ENCODE measurements around the gene ASB6.

Gene ASB6

DNA sequence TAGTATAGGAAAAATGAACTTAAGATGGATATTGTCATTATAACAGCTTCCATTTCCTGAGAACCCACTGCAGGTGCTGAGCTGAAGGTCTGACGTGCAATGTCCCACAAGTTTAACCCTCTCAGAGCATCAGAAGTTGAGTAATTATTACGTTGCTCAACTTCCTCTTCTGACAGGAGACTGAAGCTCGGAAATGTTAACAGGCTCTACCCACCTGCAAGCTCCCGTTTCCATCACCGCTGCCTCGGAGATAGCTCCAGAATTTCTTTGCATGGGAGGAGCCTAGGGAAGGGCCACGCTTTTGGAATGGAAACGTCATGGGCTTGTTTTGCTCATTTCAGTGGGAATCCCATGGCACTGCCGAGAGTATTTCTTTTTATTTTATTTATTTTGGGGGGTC is 17.0 kb downstream of the ASB6 start:
- peak; percentile 32 for DNase-seq

- peak; percentile 74 for DNase-seq
Observed at GRCh38 chr9:129624168-129624759, 17.7 kb downstream of the ASB6 start.

DNA sequence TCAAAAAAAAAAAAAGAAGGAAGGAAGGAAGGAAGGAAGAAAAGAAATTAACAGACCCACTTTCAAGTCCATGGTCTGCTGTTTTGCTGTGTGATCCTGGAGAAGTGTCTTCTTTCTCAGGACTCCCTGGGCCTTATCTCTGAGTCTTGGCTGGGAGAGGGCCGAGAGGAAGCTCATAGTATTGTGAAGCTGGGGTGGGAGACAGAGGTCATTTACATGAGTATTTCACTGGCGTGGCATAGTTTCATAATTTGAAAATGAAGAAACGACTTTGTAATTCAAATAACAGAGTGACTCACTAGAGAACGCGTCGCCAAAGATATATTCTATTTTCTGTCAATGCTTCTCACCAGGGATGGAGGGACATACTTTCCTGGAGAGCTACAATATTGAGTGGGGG is 18.6 kb downstream of the ASB6 start:
- no peak for DNase-seq

GRCh38 chr9:129620669-129621295 is 21.2 kb downstream of the ASB6 start, which contains the start of gene C9orf50:
C9orf50 (minus strand) TSS chr9:129621101; CDS start chr9:129620574, 527 bp downstream.
- DNase-seq: no peak

DNA sequence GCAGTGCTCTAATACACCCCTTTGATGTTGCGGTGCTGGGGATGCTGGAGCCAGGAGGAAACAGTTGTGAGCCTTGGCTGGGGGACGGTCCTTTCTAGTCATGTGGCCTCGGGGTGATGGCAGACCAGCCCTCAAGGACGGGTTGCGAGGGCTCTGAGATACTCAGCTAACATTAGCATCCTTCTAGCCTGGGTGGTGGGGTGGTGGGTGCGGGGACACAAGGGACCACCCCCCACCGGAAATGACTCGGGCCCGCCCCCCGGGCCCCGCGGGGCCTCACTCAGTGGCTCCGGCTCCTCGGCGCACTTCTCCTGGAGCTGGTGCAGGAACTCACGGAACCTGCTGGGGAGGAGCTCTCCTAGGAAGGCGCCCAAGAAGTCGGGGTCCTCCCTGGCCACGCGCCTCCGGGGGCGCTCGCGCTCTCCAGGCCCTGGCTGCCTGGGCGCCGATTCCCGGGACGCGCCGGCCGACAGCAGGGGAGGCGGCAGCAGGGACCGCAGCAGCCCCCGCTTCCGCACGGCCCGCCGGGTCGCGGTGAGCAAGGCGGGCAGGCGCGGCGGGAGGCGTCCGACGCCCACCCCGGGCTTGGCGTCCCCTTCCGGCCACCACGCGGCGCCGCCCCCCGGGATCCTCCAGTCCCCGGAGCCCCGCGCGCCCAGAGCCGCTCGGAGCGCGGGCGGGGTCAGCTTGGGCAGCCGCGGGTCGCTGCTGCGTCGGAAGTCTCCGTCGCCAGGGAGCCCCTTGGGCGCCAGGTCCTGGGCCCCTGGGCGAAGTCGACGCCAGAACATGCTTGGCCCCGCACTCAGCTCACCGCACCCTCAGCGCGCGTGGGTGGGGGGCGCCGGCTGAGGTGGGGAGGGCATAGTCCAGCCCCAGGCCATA is 21.9 kb downstream of the ASB6 start:
- peak; percentile 44 for DNase-seq

- DNase-seq: no peak
Observed at GRCh38 chr9:129617167-129617566, 24.8 kb downstream of the ASB6 start.

DNA sequence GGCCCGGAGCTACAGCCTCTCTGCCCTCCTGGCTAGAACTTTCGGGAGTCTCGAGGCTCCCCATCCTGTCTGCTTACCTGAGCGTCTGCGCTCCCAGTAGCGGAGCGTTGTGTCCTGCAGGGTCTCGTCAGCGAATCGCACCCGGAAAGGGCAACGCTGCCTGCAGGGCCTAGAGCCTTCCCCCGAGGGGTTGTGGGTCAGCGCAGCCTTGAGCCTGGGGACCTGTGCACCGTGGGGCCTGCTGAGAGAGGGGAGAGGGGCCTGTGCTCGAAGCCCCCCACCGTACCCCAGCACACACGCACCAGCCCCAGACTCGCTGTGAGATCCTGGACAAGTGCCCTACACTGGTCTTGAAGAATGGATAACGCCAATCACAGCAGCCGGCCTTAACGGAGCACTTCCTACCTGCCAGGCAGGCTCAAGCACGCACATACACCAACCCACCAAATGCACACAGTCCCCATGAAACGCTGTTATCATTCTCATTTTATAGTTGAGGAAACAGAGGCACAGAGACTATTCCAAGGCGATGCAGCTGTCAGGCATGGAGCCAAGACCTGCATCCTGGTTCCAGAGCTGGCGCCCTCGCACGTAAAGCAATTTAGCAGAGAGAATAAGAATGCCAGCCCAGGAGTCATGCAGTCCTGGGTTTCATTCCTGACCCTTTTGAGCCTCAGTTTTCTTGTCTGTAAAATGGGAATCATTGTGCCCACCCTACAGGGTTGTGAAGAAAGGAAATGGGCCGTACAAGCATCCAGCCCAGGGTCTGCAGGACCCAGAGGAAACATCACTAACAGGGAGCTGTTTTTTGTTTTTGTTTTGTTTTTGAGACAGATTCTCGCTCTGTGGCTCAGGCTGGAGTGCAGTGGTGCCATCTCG is 26.3 kb downstream of the ASB6 start:
- no peak for DNase-seq

DNA sequence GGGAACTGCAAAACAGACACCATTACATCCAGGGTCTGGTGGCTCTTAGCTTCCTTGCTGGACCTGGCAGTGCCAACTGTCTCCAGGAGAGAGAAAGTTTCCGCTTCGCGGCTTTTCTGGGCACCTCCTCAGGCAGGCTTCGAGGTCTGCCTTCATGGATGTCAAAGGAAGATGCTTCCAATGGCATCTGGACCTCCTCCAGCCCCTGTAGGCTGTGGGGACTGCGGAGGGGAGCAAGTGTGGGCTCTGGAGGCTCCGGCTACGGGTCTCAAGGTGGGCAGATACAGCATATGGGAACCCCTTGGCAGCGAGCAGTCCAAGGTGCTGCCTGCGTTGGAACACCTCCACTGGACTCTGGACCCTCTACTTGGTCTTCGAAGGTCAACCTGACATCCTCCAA is 27.0 kb downstream of the ASB6 start:
- no peak for DNase-seq

- DNase-seq: no peak
Observed at GRCh38 chr9:129613520-129614175, 28.3 kb downstream of the ASB6 start.

DNA sequence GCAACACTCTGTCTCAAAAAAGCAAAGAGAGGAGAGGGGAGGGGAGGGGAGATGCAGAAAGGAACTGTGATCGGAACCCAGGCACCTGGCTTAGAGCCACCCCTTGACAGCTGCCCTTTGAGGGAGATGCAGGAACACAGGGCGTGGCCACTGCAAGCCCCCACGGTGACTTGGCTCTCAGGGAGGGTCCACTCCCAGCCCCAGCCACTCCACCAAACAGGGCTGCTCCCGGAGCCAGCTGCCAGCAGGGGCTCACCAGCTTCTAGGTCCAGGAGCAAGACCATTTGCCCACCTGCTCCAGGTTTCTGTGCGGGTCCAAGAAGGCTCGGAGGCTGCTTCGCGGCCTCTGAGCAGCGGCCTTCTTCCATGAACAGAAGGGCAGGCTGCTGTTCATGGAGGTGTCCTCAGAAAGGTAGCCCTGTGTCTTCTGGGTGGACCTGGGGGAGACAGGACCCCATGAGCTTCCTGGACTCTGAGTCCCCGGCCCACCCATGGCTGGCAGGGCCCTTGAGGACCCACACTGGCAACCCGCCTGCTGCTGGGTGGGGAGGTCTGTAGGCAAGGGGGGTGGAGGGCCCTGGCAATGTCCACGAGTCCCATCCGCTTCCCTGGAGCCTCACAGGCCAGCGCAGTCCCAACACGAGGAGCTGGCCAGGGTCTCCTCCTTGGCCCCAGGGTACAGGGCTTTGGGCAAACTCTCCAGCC is 29.0 kb downstream of the ASB6 start:
- DNase-seq: no peak

GRCh38 chr9:129612123-129612522 is 29.8 kb downstream of the ASB6 start:
- no peak for DNase-seq

- DNase-seq: no peak
Observed at GRCh38 chr9:129611307-129611800, 30.6 kb downstream of the ASB6 start.

DNA sequence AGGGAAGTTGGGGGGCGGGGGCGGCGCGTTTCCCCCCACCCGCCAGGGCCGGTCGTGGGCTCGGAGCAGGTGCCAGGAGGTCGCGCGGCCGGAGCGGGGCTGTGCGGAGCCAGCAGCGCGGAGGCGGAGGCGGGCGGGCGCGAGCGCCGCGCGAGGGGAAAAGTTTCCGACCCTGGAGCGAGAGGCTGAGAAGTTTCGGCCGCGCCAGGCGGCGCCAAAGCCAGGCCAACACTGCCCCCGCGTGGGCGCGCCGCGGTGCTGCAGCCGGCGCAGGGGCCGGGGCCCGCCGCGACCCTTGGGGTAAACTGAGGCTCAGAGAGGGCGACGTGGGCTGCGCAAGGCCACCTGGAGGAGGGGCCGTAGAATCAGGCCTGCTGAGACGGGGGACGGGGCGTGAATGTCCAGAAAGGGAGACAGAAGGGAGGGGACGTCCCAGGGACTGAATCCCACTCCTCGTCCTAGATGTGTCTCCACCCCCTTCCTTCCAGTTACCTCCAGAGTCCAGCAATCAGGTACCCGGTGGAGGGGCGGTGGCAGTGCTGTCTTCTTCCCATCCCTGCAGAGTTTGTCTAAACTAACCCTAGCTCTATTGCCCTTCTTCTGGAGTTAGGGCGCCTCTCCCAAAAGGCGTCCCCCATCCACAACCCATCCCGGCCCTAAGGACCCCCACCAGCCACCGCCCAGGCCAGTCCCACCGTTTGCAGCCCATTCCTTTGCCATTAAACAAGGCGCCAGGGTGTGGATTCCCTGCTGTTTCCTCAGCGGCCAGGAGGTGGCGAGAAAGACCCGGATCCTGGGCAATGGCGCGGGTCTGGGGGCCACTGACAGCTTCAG is 31.3 kb downstream of the ASB6 start:
- DNase-seq: peak; percentile 81

DNA sequence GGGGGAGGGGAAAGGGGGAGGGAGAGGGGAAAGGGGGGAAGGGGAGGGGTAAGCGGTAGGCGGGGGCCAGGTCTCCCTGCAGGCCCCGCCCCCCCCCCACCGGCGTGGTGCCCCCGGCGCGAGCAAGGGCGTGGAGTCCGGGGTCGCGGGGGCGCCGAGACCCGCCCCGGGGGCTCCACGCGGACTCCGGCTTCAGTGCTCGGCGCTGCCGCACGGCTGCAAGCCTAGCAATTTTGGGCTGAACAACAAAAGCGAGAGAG is 31.8 kb downstream of the ASB6 start:
- DNase-seq: no peak

- peak; percentile 70 for DNase-seq
Observed at GRCh38 chr9:129609486-129610212, 32.3 kb downstream of the ASB6 start.

DNA sequence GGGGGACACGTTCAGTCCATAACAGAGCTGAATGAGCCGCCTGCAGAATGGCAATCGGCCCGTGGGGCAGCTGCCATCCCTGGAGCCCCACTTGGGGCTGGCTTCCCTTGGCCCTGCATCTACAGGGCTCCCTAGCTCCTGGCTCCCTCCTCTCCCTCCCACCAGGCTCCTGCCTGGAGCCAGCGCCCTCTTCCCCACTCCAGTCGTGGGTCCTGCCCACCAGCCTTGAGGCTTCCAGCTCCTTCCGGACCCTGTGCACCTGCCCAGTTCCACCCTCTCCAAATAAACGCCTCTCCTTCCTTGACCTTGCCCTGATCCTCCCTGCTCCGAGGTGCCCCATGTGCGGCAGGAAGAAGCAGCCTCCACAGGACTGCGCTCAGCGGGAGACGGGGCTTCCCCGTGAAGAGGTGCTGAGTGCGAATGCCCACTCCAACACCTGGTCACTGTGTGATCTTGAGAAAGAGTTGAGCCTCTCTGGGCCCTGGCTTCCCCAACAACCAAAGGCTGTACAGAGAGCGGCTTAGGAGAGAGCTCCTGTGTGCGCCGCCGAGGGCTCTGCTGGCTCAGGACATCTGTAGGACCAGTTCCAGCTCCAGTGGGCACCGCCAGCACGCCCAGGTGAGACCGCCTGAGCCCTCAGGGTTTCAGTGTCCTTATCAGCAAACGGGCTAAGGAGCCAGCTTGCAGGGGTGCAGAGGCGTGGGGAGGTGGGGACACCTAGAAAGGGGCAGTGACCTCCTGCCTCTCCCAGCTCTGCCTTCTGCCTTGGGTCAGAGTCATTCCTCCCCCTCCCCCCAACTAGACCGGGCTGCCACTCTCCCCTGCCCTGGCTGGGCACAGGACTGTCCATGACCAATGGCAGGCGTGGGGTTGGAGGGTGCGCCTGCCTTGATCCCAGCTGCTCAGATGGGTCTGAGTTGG is 33.1 kb downstream of the ASB6 start:
- no peak for DNase-seq

- no peak for DNase-seq
Observed at GRCh38 chr9:129607027-129607387, 34.9 kb downstream of the ASB6 start.

DNA sequence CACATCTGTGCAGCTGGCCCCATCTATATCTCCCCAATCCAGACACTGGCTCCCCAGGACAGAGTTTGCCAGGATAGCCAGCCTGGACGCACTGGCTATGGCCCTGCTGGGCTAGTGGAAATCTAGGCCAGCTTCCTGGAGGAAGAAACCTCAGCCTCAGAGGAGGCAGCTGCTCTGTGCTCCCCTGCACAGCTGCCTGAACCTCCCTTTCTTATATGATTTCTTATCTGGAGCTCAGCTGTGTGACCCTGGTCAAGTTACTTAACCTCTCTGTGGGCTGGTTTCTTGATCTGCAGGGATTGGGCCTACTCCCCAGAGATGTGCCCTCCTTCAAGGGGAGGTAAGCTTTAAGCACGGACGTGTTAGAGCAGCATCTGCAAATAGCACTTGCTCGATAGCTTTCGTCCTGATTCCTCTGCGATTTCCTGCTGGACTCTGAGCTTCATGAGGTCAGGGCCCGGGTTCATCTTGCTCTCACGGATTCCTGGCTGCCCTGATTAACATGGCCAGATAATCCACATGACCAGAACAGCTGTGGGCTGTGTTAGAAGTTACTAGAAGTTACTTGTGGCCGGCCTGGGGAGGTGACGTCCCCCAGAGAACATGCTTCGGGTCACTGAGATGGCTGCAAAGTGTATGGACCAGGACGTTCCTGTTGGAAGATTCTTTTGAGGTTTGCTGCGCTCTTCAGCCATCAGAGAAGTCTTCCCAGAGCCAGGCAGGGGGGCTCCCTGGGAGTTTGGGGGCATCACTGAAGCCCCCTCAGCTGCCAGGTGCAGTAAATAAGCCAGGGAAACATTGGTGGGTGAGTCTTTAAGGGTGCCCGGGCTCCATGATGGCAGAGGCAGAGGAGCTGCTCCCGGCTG is 35.6 kb downstream of the ASB6 start:
- DNase-seq: no peak
